ENCODE data around the gene ARL15.

The ARL15 gene

DNA sequence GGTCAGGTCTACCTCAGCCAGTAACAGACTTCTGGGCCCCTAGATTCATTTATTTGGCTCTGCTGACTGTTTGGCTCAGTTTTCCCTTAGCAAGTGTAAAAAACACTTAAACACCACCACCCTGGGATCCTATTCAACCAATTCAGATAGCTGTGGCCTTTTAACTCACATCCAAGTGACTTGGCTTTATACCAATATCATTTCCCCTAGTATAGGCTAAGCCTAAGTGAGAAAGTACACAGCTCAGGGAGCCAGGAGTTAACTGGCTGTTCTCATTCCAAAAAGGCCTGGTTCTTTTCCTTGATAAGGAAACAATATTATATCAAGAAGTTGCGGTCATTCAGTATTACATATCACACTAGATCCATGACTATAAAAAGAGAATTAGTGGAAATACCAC is 163.5 kb downstream of the ARL15 start:
- no peak overlapping the region for H4K12ac ChIP-seq (ENCODE audit: low read depth, low read length)
- no peak overlapping the region for H3K18ac ChIP-seq (ENCODE audit: low read length)
- no peak for DNase-seq
- WGBS (ENCODE audit: extremely low coverage, insufficient coverage, insufficient read length) = no CpG with 5 or more reads among the region's 1 CpG
- no peak overlapping the region for H3K9ac ChIP-seq (ENCODE audit: low read length)
- no peak overlapping the region for H2BK12ac ChIP-seq (ENCODE audit: low read length)
- no peak overlapping the region for H2AK5ac ChIP-seq (ENCODE audit: low read length)
- no peaks in the 10 kb centered on the region for H3K27me3 ChIP-seq (ENCODE audit: insufficient read depth, low read length)
- no peak overlapping the region for H3K4ac ChIP-seq (ENCODE audit: low read depth, low read length)
- H2BK120ac ChIP-seq (ENCODE audit: insufficient read depth, low read length, poor library complexity) = no peak overlapping the region
- peaks cover 0 to 1% of the 10 kb centered on the region in 2 experiments for H3K36me3 ChIP-seq (ENCODE audit: control insufficient read depth in 1 of 2, insufficient read depth in 2 of 2, low read length in 2 of 2)
- H3K79me2 ChIP-seq (ENCODE audit: control insufficient read depth, insufficient read depth, low read length, poor library complexity) = no peaks in the 10 kb centered on the region
- H3K9me3 ChIP-seq (ENCODE audit: insufficient read depth, low read depth, low read length) = no peaks in the 10 kb centered on the region
- no peaks in the 10 kb centered on the region for H3K79me1 ChIP-seq (ENCODE audit: low read length)
- no peak overlapping the region for H4K91ac ChIP-seq (ENCODE audit: low read depth, low read length)
- H3K4me3 ChIP-seq (ENCODE audit: low read depth, low read length) = no peak overlapping the region
- no peak overlapping the region for H4K8ac ChIP-seq (ENCODE audit: low read depth, low read length)
- no peak overlapping the region for H3K23ac ChIP-seq (ENCODE audit: low read length)
- H3K4me1 ChIP-seq (ENCODE audit: control insufficient read depth in 1 of 2, insufficient read depth in 2 of 2, low read length in 2 of 2) = peaks cover 0 to 2% of the 10 kb centered on the region in 2 experiments
- H3K14ac ChIP-seq (ENCODE audit: low read length) = no peak overlapping the region
- no peak overlapping the region for H3K4me2 ChIP-seq (ENCODE audit: low read length)
- H3K27ac ChIP-seq (ENCODE audit: low read depth, low read length) = no peak overlapping the region
- H2AFZ ChIP-seq (ENCODE audit: insufficient read depth, low read length, poor library complexity) = no peak overlapping the region
- H2BK5ac ChIP-seq (ENCODE audit: low read depth, low read length, poor library complexity) = no peak overlapping the region

DNA sequence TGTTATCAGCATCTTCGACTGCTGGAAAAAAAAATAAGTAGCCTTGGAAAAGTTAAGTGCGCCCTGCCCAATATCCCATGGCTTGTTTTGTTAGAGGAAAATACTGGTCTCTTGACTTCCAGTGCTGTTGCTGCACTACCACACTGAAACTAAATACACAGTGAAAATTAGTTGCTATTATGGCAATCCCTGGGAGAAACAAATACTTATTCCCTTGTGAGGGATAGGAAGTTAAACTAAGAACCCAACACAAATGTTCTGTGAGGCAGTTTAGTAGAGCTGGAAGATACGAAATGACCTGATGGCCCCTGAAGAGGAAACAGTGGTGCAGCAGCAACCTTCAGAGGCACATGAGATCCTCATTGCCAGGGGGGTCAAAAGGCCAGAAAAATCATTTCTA is 164.0 kb downstream of the ARL15 start:
- WGBS (ENCODE audit: extremely low coverage, insufficient coverage, insufficient read length) = no CpG with 5 or more reads among the region's 3 CpGs
- H3K4me2 ChIP-seq (ENCODE audit: low read length) = no peak overlapping the region
- H3K4me3 ChIP-seq (ENCODE audit: low read depth, low read length) = no peak overlapping the region
- no peak overlapping the region for H4K8ac ChIP-seq (ENCODE audit: low read depth, low read length)
- H3K18ac ChIP-seq (ENCODE audit: low read length) = no peak overlapping the region
- no peak for DNase-seq
- no peak overlapping the region for H2BK120ac ChIP-seq (ENCODE audit: insufficient read depth, low read length, poor library complexity)
- no peak overlapping the region for H3K9ac ChIP-seq (ENCODE audit: low read length)
- no peak overlapping the region for H4K12ac ChIP-seq (ENCODE audit: low read depth, low read length)
- no peak overlapping the region for H2AK5ac ChIP-seq (ENCODE audit: low read length)
- H2BK5ac ChIP-seq (ENCODE audit: low read depth, low read length, poor library complexity) = no peak overlapping the region
- no peaks in the 10 kb centered on the region for H3K9me3 ChIP-seq (ENCODE audit: insufficient read depth, low read depth, low read length)
- no peak overlapping the region for H2AFZ ChIP-seq (ENCODE audit: insufficient read depth, low read length, poor library complexity)
- no peak overlapping the region for H3K23ac ChIP-seq (ENCODE audit: low read length)
- no peak overlapping the region for H3K14ac ChIP-seq (ENCODE audit: low read length)
- no peaks in the 10 kb centered on the region for H3K79me1 ChIP-seq (ENCODE audit: low read length)
- peaks cover 0 to 1% of the 10 kb centered on the region in 2 experiments for H3K36me3 ChIP-seq (ENCODE audit: control insufficient read depth in 1 of 2, insufficient read depth in 2 of 2, low read length in 2 of 2)
- H3K27ac ChIP-seq (ENCODE audit: low read depth, low read length) = no peak overlapping the region
- H4K91ac ChIP-seq (ENCODE audit: low read depth, low read length) = no peak overlapping the region
- H3K79me2 ChIP-seq (ENCODE audit: control insufficient read depth, insufficient read depth, low read length, poor library complexity) = no peaks in the 10 kb centered on the region
- H3K4me1 ChIP-seq (ENCODE audit: control insufficient read depth in 1 of 2, insufficient read depth in 2 of 2, low read length in 2 of 2) = peaks cover 0 to 2% of the 10 kb centered on the region in 2 experiments
- H2BK12ac ChIP-seq (ENCODE audit: low read length) = no peak overlapping the region
- no peaks in the 10 kb centered on the region for H3K27me3 ChIP-seq (ENCODE audit: insufficient read depth, low read length)
- H3K4ac ChIP-seq (ENCODE audit: low read depth, low read length) = no peak overlapping the region

DNA sequence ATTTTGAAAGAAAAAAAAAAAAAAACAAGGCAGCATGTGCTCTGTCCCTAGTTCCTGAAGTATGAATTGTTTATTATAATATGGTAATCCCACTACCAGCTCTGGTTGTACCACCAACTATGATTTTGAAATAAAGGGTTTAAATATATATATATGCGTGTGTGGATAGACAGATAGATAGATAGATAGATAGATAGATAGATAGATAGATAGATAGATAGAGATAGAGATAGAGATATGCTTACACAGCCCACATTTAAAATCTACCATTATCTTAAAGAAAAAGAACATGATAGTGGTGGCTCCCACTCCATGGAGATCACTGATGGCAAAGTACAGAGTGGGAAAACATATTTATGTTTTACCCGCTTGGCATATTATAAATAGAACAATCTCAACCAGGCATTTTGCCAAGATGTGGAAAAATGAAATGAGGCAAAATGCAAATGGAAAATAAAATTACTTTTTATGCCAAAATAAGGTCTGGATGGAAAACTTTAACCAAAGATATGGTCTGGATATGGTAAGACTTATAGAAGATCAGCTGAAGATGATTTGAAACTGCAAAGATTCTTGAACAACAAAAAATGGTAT is 170.0 kb downstream of the ARL15 start:
- H2BK5ac ChIP-seq (ENCODE audit: low read depth, low read length, poor library complexity) = no peak overlapping the region
- no peak overlapping the region for H2AFZ ChIP-seq (ENCODE audit: insufficient read depth, low read length, poor library complexity)
- no peak overlapping the region for H3K4ac ChIP-seq (ENCODE audit: low read depth, low read length)
- WGBS (ENCODE audit: extremely low coverage, insufficient coverage, insufficient read length) = no CpG with 5 or more reads among the region's 2 CpGs
- no peak for DNase-seq
- H2AK5ac ChIP-seq (ENCODE audit: low read length) = no peak overlapping the region
- no peaks in the 10 kb centered on the region for H3K27me3 ChIP-seq (ENCODE audit: insufficient read depth, low read length)
- no peaks in the 10 kb centered on the region for H3K4me1 ChIP-seq (ENCODE audit: control insufficient read depth in 1 of 2, insufficient read depth in 2 of 2, low read length in 2 of 2)
- no peaks in the 10 kb centered on the region for H3K36me3 ChIP-seq (ENCODE audit: control insufficient read depth in 1 of 2, insufficient read depth in 2 of 2, low read length in 2 of 2)
- no peak overlapping the region for H3K9ac ChIP-seq (ENCODE audit: low read length)
- H4K12ac ChIP-seq (ENCODE audit: low read depth, low read length) = no peak overlapping the region
- no peaks in the 10 kb centered on the region for H3K79me1 ChIP-seq (ENCODE audit: low read length)
- no peak overlapping the region for H3K4me3 ChIP-seq (ENCODE audit: low read depth, low read length)
- no peak overlapping the region for H2BK120ac ChIP-seq (ENCODE audit: insufficient read depth, low read length, poor library complexity)
- H3K9me3 ChIP-seq (ENCODE audit: insufficient read depth, low read depth, low read length) = no peaks in the 10 kb centered on the region
- H3K79me2 ChIP-seq (ENCODE audit: control insufficient read depth, insufficient read depth, low read length, poor library complexity) = no peaks in the 10 kb centered on the region
- no peak overlapping the region for H3K14ac ChIP-seq (ENCODE audit: low read length)
- no peak overlapping the region for H4K91ac ChIP-seq (ENCODE audit: low read depth, low read length)
- no peak overlapping the region for H3K23ac ChIP-seq (ENCODE audit: low read length)
- no peak overlapping the region for H4K8ac ChIP-seq (ENCODE audit: low read depth, low read length)
- no peak overlapping the region for H3K27ac ChIP-seq (ENCODE audit: low read depth, low read length)
- H2BK12ac ChIP-seq (ENCODE audit: low read length) = no peak overlapping the region
- H3K4me2 ChIP-seq (ENCODE audit: low read length) = no peak overlapping the region
- no peak overlapping the region for H3K18ac ChIP-seq (ENCODE audit: low read length)

DNA sequence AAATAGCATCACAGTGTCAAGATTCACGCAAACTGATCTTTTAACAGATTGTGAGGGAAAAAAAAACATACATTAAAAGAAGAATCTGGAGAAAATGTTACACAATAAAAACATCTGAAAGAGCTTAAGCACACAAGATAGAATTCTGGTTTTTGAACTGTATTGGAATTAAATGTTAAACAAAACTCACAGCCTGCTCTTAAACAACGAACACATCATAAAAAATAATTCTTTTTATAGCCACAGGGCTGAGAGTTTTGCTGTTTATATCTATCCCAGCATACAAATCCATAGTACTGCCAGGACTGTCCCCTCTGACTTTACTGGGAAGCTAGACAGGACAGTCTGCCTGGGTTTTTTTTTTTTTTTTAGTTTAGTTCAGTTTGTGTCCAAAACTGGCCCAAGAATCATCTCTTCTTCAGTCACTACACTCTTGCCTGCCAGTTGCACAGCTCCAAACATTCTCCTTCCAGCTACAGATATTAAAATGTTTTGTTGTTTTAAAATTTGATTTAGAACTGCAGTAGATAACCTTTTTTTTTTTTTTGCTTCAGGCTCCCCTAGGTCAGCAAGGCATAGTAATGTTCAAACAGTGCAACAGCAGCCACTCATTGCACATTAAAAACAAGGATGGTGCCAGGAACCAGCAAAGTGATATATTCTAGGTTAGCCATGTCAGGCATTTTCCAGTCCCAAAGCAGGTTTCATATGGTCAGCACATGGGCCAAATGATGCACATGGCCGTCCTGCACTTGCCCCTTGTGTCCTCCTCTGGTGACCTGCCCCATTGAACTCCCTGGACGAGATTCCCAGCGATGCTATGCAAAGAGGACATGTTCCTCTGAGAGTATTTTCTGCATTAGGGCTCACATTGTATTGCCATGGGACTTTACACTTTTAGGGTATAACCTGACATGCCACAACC is 173.6 kb downstream of the ARL15 start:
- DNase-seq = no peak
- no peaks in the 10 kb centered on the region for H3K79me1 ChIP-seq (ENCODE audit: low read length)
- no peak overlapping the region for H3K18ac ChIP-seq (ENCODE audit: low read length)
- no peak overlapping the region for H2BK5ac ChIP-seq (ENCODE audit: low read depth, low read length, poor library complexity)
- H2AK5ac ChIP-seq (ENCODE audit: low read length) = no peak overlapping the region
- H4K91ac ChIP-seq (ENCODE audit: low read depth, low read length) = no peak overlapping the region
- no peak overlapping the region for H3K23ac ChIP-seq (ENCODE audit: low read length)
- H3K4me2 ChIP-seq (ENCODE audit: low read length) = no peak overlapping the region
- H2BK120ac ChIP-seq (ENCODE audit: insufficient read depth, low read length, poor library complexity) = no peak overlapping the region
- WGBS (ENCODE audit: extremely low coverage, insufficient coverage, insufficient read length) = no CpG with 5 or more reads among the region's 5 CpGs
- no peak overlapping the region for H3K9ac ChIP-seq (ENCODE audit: low read length)
- H3K27me3 ChIP-seq (ENCODE audit: insufficient read depth, low read length) = no peaks in the 10 kb centered on the region
- H3K9me3 ChIP-seq (ENCODE audit: insufficient read depth, low read depth, low read length) = no peaks in the 10 kb centered on the region
- no peak overlapping the region for H3K14ac ChIP-seq (ENCODE audit: low read length)
- no peak overlapping the region for H2BK12ac ChIP-seq (ENCODE audit: low read length)
- no peaks in the 10 kb centered on the region for H3K79me2 ChIP-seq (ENCODE audit: control insufficient read depth, insufficient read depth, low read length, poor library complexity)
- no peak overlapping the region for H2AFZ ChIP-seq (ENCODE audit: insufficient read depth, low read length, poor library complexity)
- no peak overlapping the region for H3K4ac ChIP-seq (ENCODE audit: low read depth, low read length)
- no peak overlapping the region for H4K12ac ChIP-seq (ENCODE audit: low read depth, low read length)
- H3K4me1 ChIP-seq (ENCODE audit: control insufficient read depth in 1 of 2, insufficient read depth in 2 of 2, low read length in 2 of 2) = peaks cover 0 to 2% of the 10 kb centered on the region in 2 experiments
- no peak overlapping the region for H3K27ac ChIP-seq (ENCODE audit: low read depth, low read length)
- H4K8ac ChIP-seq (ENCODE audit: low read depth, low read length) = no peak overlapping the region
- no peak overlapping the region for H3K4me3 ChIP-seq (ENCODE audit: low read depth, low read length)
- H3K36me3 ChIP-seq (ENCODE audit: control insufficient read depth in 1 of 2, insufficient read depth in 2 of 2, low read length in 2 of 2) = no peaks in the 10 kb centered on the region

All from trophoblast cell (in vitro differentiated cells and primary cell).